Fibroblast of mammary gland (primary cell): ENCODE data around the gene CACNA1C.

ENCODE experiments used
- DNase-seq: peaks from one replicate; pipeline ENCODE4 v3.0.0-alpha.2; 2010; ENCODE audit warnings: low read depth
- H3K4me3 ChIP-seq: 2 replicates; pipeline ENCODE4 v1.5.1; 2011; ENCODE audit warnings: low read depth, mild to moderate bottlenecking, low read length, moderate library complexity; ENCODE audit not compliant: control insufficient read depth
- CTCF ChIP-seq: conservative IDR thresholded peaks from 2 replicates; pipeline ENCODE4 v1.5.1; 2011; ENCODE audit warnings: low read depth, low read length, inconsistent platforms; ENCODE audit not compliant: control insufficient read depth, insufficient read depth

The CACNA1C gene

GRCh38 chr12:2642176-2642892 lies 589.5 kb downstream of the CACNA1C start:
- DNase-seq = no peak
- H3K4me3 ChIP-seq = no peak overlapping the region
- no peak for TF ChIP-seq CTCF

- H3K4me3 ChIP-seq = no peak overlapping the region
- no peak for DNase-seq
- TF ChIP-seq CTCF = no peak
These were observed 590.2 kb downstream of the CACNA1C start for GRCh38 chr12:2642896-2643425.

GRCh38 chr12:2643576-2644135 lies 590.9 kb downstream of the CACNA1C start:
- no peak overlapping the region for H3K4me3 ChIP-seq
- TF ChIP-seq CTCF = no peak
- DNase-seq = no peak

GRCh38 chr12:2644683-2645405 lies 592.1 kb downstream of the CACNA1C start:
- no peak for TF ChIP-seq CTCF
- no peak for DNase-seq
- no peak overlapping the region for H3K4me3 ChIP-seq

DNA sequence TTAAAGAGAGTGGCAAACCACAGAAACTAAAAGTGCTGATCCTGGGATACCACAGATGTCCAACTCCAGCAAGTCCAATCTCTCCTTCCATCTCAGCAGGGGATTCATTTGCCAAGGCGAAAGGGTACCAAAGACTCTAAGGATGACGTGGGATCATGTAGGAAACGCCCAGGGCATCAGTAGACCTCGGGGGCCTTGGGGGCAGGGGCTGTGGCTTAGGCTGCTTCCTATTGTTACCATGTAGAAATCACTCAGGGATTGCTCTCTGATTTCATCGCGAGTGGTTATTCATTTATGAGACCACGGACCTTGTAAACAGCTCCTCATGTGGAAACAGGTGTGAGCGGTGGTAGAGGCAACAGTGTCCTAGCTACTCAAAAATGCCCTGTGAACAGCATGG lies 592.7 kb downstream of the CACNA1C start:
- TF ChIP-seq CTCF = no peak
- no peak for DNase-seq
- H3K4me3 ChIP-seq = no peak overlapping the region

DNA sequence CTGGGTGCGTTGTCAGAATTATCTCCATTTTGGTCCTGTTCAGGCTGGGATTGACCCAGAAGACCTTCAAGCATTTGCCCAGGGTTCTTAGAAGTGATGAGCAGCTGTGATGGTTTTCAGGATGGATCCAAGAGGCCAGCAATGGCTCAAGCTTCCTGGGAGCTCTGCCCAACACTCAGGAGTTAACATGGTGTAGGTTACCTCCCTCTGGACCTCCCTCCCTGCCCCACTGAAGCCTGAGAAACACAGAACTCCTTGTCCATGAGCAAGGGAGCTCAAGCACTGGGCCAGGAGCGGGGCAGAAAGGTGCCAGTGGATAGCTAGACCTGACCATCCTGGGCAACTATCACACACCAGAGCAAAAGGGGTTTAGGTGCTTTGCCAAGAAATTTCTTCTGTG lies 593.6 kb downstream of the CACNA1C start:
- no peak for DNase-seq
- no peak for TF ChIP-seq CTCF

More for the DNA sequence above, 593.6 kb downstream of the CACNA1C start:
- H3K4me3 ChIP-seq = no peak overlapping the region
